H9 (cell line): Measurements from ENCODE around the gene MTA2. TPM values are rescaled to one million over a fixed set of nuclear protein-coding genes. Genes with fewer than 3 reads are reported as not detected.

Source experiments
- DNase-seq: peaks from one replicate; pipeline ENCODE4 v3.0.0-alpha.2; 2017
- H2AFZ ChIP-seq: one replicate; pipeline ENCODE4 v1.6.1; 2013; ENCODE audit warnings: mild to moderate bottlenecking, low read length, control low read depth, moderate library complexity
- H2AK5ac ChIP-seq: 2 replicates; pipeline ENCODE4 v1.6.1; 2013; ENCODE audit warnings: low read length, control low read depth, mixed read lengths; ENCODE audit not compliant: insufficient read length
- H2BK120ac ChIP-seq: one replicate; pipeline ENCODE4 v1.6.1; 2013; ENCODE audit warnings: low read depth, mild to moderate bottlenecking, low read length, control low read depth, inconsistent platforms; ENCODE audit not compliant: poor library complexity, severe bottlenecking
- H2BK12ac ChIP-seq: 2 replicates; pipeline ENCODE4 v1.6.1; 2013; ENCODE audit warnings: low read length, control low read depth, mixed read lengths, low read depth; ENCODE audit not compliant: insufficient read length
- H2BK15ac ChIP-seq: 2 replicates; pipeline ENCODE4 v1.6.1; 2013; ENCODE audit warnings: low read depth, low read length, control low read depth
- H2BK20ac ChIP-seq: one replicate; pipeline ENCODE4 v1.6.1; 2013; ENCODE audit warnings: low read depth, mild to moderate bottlenecking, low read length, control low read depth, inconsistent platforms; ENCODE audit not compliant: poor library complexity, severe bottlenecking
- H2BK5ac ChIP-seq: 2 replicates; pipeline ENCODE4 v1.6.1; 2013; ENCODE audit warnings: low read length, control low read depth, mixed read lengths; ENCODE audit not compliant: insufficient read length
- H3K14ac ChIP-seq: 2 replicates; pipeline ENCODE4 v1.6.1; 2013; ENCODE audit warnings: low read length, control low read depth; ENCODE audit not compliant: insufficient read depth
- H3K18ac ChIP-seq: 2 replicates; pipeline ENCODE4 v1.6.1; 2013; ENCODE audit warnings: low read depth, mild to moderate bottlenecking, mixed read lengths, low read length, control low read depth; ENCODE audit not compliant: insufficient read length
- H3K23ac ChIP-seq: 2 replicates; pipeline ENCODE4 v1.6.1; 2013; ENCODE audit warnings: low read length, control low read depth, mixed read lengths, low read depth; ENCODE audit not compliant: insufficient read length
- H3K23me2 ChIP-seq: 2 replicates; pipeline ENCODE4 v1.6.1; 2013; ENCODE audit warnings: low read depth, mild to moderate bottlenecking, mixed read lengths, low read length, control low read depth; ENCODE audit not compliant: insufficient read length, poor library complexity, severe bottlenecking
- H3K27ac ChIP-seq: 2 replicates; pipeline ENCODE4 v1.5.1; 2013; ENCODE audit warnings: low read length, control low read depth, mixed read lengths, low read depth; ENCODE audit not compliant: insufficient read length
- H3K27me3 ChIP-seq: 2 replicates; pipeline ENCODE4 v1.6.1; 2013; ENCODE audit warnings: low read length, control low read depth, inconsistent platforms; ENCODE audit not compliant: insufficient read depth
- H3K4ac ChIP-seq: 2 replicates; pipeline ENCODE4 v1.6.1; 2013; ENCODE audit warnings: low read depth, mild to moderate bottlenecking, control low read depth, inconsistent platforms, low read length, moderate library complexity
- H3K4me1 ChIP-seq: 2 replicates; pipeline ENCODE4 v1.6.1; 2013; ENCODE audit warnings: low read length, control low read depth, inconsistent platforms; ENCODE audit not compliant: insufficient read depth
- H3K4me2 ChIP-seq: 2 replicates; pipeline ENCODE4 v1.6.1; 2013; ENCODE audit warnings: low read length, control low read depth, mixed read lengths; ENCODE audit not compliant: insufficient read length, insufficient read depth
- H3K56ac ChIP-seq: 2 replicates; pipeline ENCODE4 v1.6.1; 2013; ENCODE audit warnings: low read depth, mild to moderate bottlenecking, mixed read lengths, low read length, control low read depth; ENCODE audit not compliant: insufficient read length
- H3K79me1 ChIP-seq: 2 replicates; pipeline ENCODE4 v1.6.1; 2013; ENCODE audit warnings: low read depth, mild to moderate bottlenecking, moderate library complexity, low read length, control low read depth, inconsistent platforms; ENCODE audit not compliant: insufficient read depth, poor library complexity, severe bottlenecking
- H3K79me2 ChIP-seq: 2 replicates; pipeline ENCODE4 v1.6.1; 2013; ENCODE audit warnings: low read length, control low read depth, inconsistent platforms; ENCODE audit not compliant: insufficient read depth
- H3K9ac ChIP-seq: 2 replicates; pipeline ENCODE4 v1.6.1; 2013; ENCODE audit warnings: low read length, control low read depth, mixed read lengths; ENCODE audit not compliant: insufficient read length; ENCODE audit errors: extremely low read depth
- H3K9me3 ChIP-seq: one replicate; pipeline ENCODE4 v1.6.1; 2013; ENCODE audit warnings: low read depth, low read length, inconsistent platforms; ENCODE audit not compliant: control insufficient read depth
- H3T11ph ChIP-seq: one replicate; pipeline ENCODE4 v1.6.1; 2013; ENCODE audit warnings: mild to moderate bottlenecking, low read length, control low read depth, inconsistent platforms
- H4K20me1 ChIP-seq: one replicate; pipeline ENCODE4 v1.6.1; 2013; ENCODE audit not compliant: control insufficient read depth, insufficient read length, insufficient read depth
- H4K5ac ChIP-seq: 2 replicates; pipeline ENCODE4 v1.6.1; 2013; ENCODE audit warnings: low read depth, mild to moderate bottlenecking, mixed read lengths, low read length, control low read depth; ENCODE audit not compliant: insufficient read length
- H4K8ac ChIP-seq: replicated peaks from 2 replicates; pipeline ENCODE4 v1.6.1; 2013; ENCODE audit warnings: low read length, control low read depth, mixed read lengths, low read depth; ENCODE audit not compliant: insufficient read length
- H4K91ac ChIP-seq: 2 replicates; pipeline ENCODE4 v1.6.1; 2013; ENCODE audit warnings: low read depth, mild to moderate bottlenecking, moderate library complexity, mixed read lengths, low read length, control low read depth; ENCODE audit not compliant: insufficient read length
- H3K27ac Mint-ChIP-seq, 3 experiments: 2 replicates in 2 of 3; 3 replicates in 1 of 3; pipeline ENCODE4 v1.8.0; 2020 to 2021; ENCODE audit warnings: mixed read lengths in 3 of 3, mild to moderate bottlenecking in 1 of 3, moderate library complexity in 1 of 3
- H3K27me3 Mint-ChIP-seq: 2 replicates; pipeline ENCODE4 v1.8.0; 2021; ENCODE audit warnings: low read depth, mild to moderate bottlenecking, moderate library complexity, mixed read lengths
- H3K36me3 Mint-ChIP-seq, 3 experiments: 2 replicates in 2 of 3; 3 replicates in 1 of 3; pipeline ENCODE4 v1.8.0; 2020 to 2021; ENCODE audit warnings: low read depth in 3 of 3, mixed read lengths in 3 of 3; ENCODE audit not compliant: insufficient read depth in 1 of 3
- H3K4me1 Mint-ChIP-seq, 2 experiments: 2 replicates each; pipeline ENCODE4 v1.8.0; 2020; ENCODE audit warnings: mixed read lengths in 2 of 2
- H3K4me3 Mint-ChIP-seq, 2 experiments: 2 replicates in 1 of 2; 3 replicates in 1 of 2; pipeline ENCODE4 v1.8.0; 2020 to 2021; ENCODE audit warnings: mild to moderate bottlenecking in 2 of 2, mixed read lengths in 2 of 2, moderate library complexity in 1 of 2
- H3K9me3 Mint-ChIP-seq, 2 experiments: 2 replicates in 1 of 2; 3 replicates in 1 of 2; pipeline ENCODE4 v1.8.0; 2020; ENCODE audit warnings: mild to moderate bottlenecking in 2 of 2, mixed read lengths in 2 of 2, moderate library complexity in 1 of 2
- WGBS: extraction: QIAGEN DNeasy Blood & Tissue Kit; methylation state at CpG from one replicate; pipeline ENCODE4 v1.1.7; 2013; ENCODE audit warnings: missing lambda C conversion rate, low lambda C conversion rate, mixed read lengths; ENCODE audit not compliant: insufficient read length; ENCODE audit errors: extremely low coverage; 5-methylcytosine and 5-hydroxymethylcytosine counted together
- total RNA-seq: library from RNA; stranded (reverse); gene quantifications from 2 replicates; pipeline ENCODE4 v1.2.1, GENCODE V29; 2021
- TF ChIP-seq, protein P1 (sequence below): fragments of 200-600 bp; sonication (generic); conservative IDR thresholded peaks from 3 replicates; pipeline ENCODE4 v1.8.0; 2021; ENCODE audit warnings: antibody characterized with exemption, mild to moderate bottlenecking

Gene MTA2
- total RNA-seq, 1 experiment from 2014 or later: 143 TPM

DNA sequence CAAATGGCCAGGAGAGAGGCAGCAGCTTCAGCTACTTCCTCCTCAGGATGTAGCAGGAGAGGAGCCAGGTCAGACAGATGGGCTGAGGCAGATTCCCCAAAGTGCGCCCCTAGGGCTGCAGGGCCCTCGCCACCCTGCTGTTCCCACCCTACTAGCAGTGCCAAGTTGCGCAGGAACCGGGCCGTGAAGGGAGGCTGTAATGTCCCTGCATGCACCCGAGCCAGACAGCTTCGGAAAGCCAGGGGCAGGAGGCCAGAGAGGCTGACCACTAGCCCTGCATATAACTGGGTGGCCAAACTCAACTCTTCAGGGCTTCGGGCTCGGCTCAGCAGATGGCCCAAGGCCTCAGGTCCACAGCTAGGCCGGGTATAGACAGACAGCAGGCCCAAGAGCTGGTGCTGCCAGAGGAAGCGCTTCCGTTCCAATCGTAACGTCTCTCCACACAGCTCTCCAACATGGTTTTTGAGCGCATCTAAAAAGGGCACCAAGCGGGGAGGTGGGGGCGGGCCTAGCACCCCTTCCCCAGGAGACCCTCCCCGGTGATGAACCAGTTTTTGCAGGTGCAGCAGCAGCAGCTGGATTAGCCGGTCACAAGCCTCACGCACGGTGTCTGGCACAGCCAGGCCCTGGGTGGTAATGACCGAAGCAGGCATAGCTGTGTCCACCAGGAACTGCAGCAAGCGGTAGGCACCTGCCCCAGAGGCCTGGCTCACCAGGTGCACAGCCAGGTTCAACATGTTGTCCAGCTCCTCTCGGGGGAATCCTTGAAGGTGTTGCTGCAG is 46.7 kb upstream of the MTA2 start:
- Histone ChIP-seq H3K56ac (no peak overlapping the region), H3K79me2 (peaks cover 12% of the 10 kb centered on the region; the same call in 1 of the 2 replicates), H3K23ac (no peak overlapping the region), H3K9ac (no peak overlapping the region), H2BK15ac (no peak overlapping the region), H3K23me2 (peaks cover 9% of the 10 kb centered on the region), H2AFZ (no peak overlapping the region), H3K9me3 (no peaks in the 10 kb centered on the region), H3K14ac (no peak overlapping the region), H4K5ac (no peak overlapping the region), H2BK5ac (no peak overlapping the region), H3K18ac (no peak overlapping the region), H4K8ac (no peak overlapping the region), H2BK120ac (no peak overlapping the region), H3T11ph (no peak overlapping the region), H4K91ac (no peak overlapping the region), H2BK12ac (no peak overlapping the region), H3K4ac (no peak overlapping the region), H3K27me3 (no peaks in the 10 kb centered on the region), H3K4me1 (peaks cover 3% of the 10 kb centered on the region; the same call in 1 of the 2 replicates), H3K79me1 (no peaks in the 10 kb centered on the region), H3K27ac (no peak overlapping the region), H2AK5ac (no peak overlapping the region), H4K20me1 (no peaks in the 10 kb centered on the region), H2BK20ac (no peak overlapping the region), H3K4me2 (no peak overlapping the region)
- Mint-ChIP-seq H3K27me3 (no peaks in the 10 kb centered on the region), H3K36me3 (peaks cover 14 to 38% (median 24%) of the 10 kb centered on the region in 3 experiments), H3K9me3 (no peaks in the 10 kb centered on the region), H3K27ac (no peak overlapping the region), H3K4me1 (peaks cover 12 to 14% of the 10 kb centered on the region in 2 experiments), H3K4me3 (peak overlapping the region in 1 of 2 experiments; percentile 55; a peak in 2 of 5 replicates)
- no CpG with 5 or more reads among the region's 24 CpGs for WGBS
- no peak for DNase-seq
- TF ChIP-seq, protein P1, sequence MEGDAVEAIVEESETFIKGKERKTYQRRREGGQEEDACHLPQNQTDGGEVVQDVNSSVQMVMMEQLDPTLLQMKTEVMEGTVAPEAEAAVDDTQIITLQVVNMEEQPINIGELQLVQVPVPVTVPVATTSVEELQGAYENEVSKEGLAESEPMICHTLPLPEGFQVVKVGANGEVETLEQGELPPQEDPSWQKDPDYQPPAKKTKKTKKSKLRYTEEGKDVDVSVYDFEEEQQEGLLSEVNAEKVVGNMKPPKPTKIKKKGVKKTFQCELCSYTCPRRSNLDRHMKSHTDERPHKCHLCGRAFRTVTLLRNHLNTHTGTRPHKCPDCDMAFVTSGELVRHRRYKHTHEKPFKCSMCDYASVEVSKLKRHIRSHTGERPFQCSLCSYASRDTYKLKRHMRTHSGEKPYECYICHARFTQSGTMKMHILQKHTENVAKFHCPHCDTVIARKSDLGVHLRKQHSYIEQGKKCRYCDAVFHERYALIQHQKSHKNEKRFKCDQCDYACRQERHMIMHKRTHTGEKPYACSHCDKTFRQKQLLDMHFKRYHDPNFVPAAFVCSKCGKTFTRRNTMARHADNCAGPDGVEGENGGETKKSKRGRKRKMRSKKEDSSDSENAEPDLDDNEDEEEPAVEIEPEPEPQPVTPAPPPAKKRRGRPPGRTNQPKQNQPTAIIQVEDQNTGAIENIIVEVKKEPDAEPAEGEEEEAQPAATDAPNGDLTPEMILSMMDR: no peak
